GM12878 (cell line): ENCODE data around the gene CPVL. TPM values are rescaled to one million over a fixed set of nuclear protein-coding genes. Genes with fewer than 3 reads are reported as not detected.

Experiments
- ATAC-seq: fragments of 200-7000 bp; cut with Tn5 transposase; 3 replicates; pipeline ENCODE4 v1.9.1; 2020; ENCODE audit warnings: mild to moderate bottlenecking, moderate library complexity
- BruUV-seq: library from RNA; stranded (reverse); fragments of 400-500 nt; replicated peaks from 2 replicates; lab custom pipeline; 2021; lab: Mats Ljungman, UMichigan
- CTCF ChIA-PET: fragments of 300-600 bp; sonication (Branson Sonifier 250); formaldehyde crosslinking; extraction: SDS; loops from one replicate; lab custom pipeline; 2021; ENCODE audit warnings: inconsistent platforms; lab: Yijun Ruan, JAX
- POLR2A ChIA-PET: fragments of 350-600 bp; formaldehyde crosslinking; extraction: SDS; loops from one replicate; lab custom pipeline; 2021; ENCODE audit warnings: inconsistent platforms; lab: Charles Lee
- RAD21 ChIA-PET: fragments of 300-600 bp; sonication (Branson Sonifier 250); formaldehyde crosslinking; loops from one replicate; lab custom pipeline; 2023; ENCODE audit warnings: antibody characterized with exemption; ENCODE audit not compliant: unreplicated experiment; lab: Charles Lee
- SMC1A ChIA-PET: fragments of 300-600 bp; sonication (Branson Sonifier 250); formaldehyde crosslinking; loops from one replicate; lab custom pipeline; 2023; ENCODE audit not compliant: unreplicated experiment, uncharacterized antibody; lab: Charles Lee
- DNase-seq: peaks from one replicate; pipeline ENCODE4 v3.0.0-alpha.2; 2011; ENCODE audit warnings: low read depth, low spot score
- FAIRE-seq: peaks from 3 replicates; lab custom pipeline; 2011; peaks lifted over from hg19 to GRCh38; lab: Jason Lieb, UNC
- H2AFZ ChIP-seq: 2 replicates; pipeline ENCODE4 v1.6.0; 2011; ENCODE audit warnings: low read depth, low read length, control low read depth; ENCODE audit not compliant: control insufficient read depth
- H3K27ac ChIP-seq: 2 replicates; pipeline ENCODE4 v1.5.1; 2011; ENCODE audit warnings: control low read depth; ENCODE audit not compliant: control insufficient read depth, insufficient read depth
- H3K27me3 ChIP-seq, 2 experiments: replicated peaks in 1 of 2; 2 replicates each; pipeline versions ENCODE4 v1.6.0 to v1.6.1; 2011; ENCODE audit warnings: low read length in 1 of 2; ENCODE audit not compliant: control insufficient read depth in 2 of 2, insufficient read depth in 2 of 2
- H3K36me3 ChIP-seq, 2 experiments: 2 replicates each; pipeline ENCODE4 v1.5.1; 2011; ENCODE audit warnings: low read length in 1 of 2; ENCODE audit not compliant: control insufficient read depth in 2 of 2, insufficient read depth in 2 of 2
- H3K4me1 ChIP-seq: 2 replicates; pipeline ENCODE4 v1.6.1; 2011; ENCODE audit warnings: mild to moderate bottlenecking, low read length, moderate library complexity, mixed read lengths; ENCODE audit not compliant: control insufficient read depth, insufficient read depth
- H3K4me2 ChIP-seq: 2 replicates; pipeline ENCODE4 v1.6.0; 2011; ENCODE audit warnings: control low read depth; ENCODE audit not compliant: control insufficient read depth, insufficient read depth
- H3K4me3 ChIP-seq: fragments of 200-600 bp; sonication (generic); 2 replicates; pipeline ENCODE4 v1.5.1; 2016
- H3K79me2 ChIP-seq: 2 replicates; pipeline ENCODE4 v1.6.0; 2011; ENCODE audit warnings: low read length; ENCODE audit not compliant: control insufficient read depth, insufficient read depth
- H3K9ac ChIP-seq: 2 replicates; pipeline ENCODE4 v1.8.0; 2011; ENCODE audit warnings: low read length, control low read depth, mixed read lengths; ENCODE audit not compliant: control insufficient read depth, insufficient read depth
- H3K9me3 ChIP-seq: replicated peaks from 3 replicates; pipeline ENCODE4 v1.5.1; 2011; ENCODE audit warnings: mild to moderate bottlenecking, low read length; ENCODE audit not compliant: control insufficient read depth, insufficient read depth
- H4K20me1 ChIP-seq: 2 replicates; pipeline ENCODE4 v1.6.0; 2011; ENCODE audit not compliant: control insufficient read depth, insufficient read depth
- E2F8 ChIP-seq: fragments of 450-650 bp; IDR thresholded peaks from 2 replicates; pipeline ENCODE4 v1.6.1; 2018; ENCODE audit warnings: mild to moderate bottlenecking, low read depth, moderate library complexity; ENCODE audit not compliant: partially characterized antibody
- EGR1 ChIP-seq, 2 experiments: IDR thresholded peaks; 1 replicate in 1 of 2; 2 replicates in 1 of 2; pipeline ENCODE4 v1.6.1; 2011 to 2012; ENCODE audit warnings: low read depth in 2 of 2, low read length in 2 of 2, borderline replicate concordance in 1 of 2, mild to moderate bottlenecking in 1 of 2, moderate library complexity in 1 of 2
- EP300 ChIP-seq, 2 experiments: fragments of 150-350 bp in 1 of 2; IDR thresholded peaks; 2 replicates each; pipeline ENCODE4 v1.6.1; 2011 to 2012; ENCODE audit warnings: low read depth in 2 of 2, low read length in 2 of 2, borderline replicate concordance in 1 of 2, improper control_type of control experiment in 1 of 2, inconsistent platforms in 1 of 2; ENCODE audit not compliant: control insufficient read depth in 1 of 2
- FOXM1 ChIP-seq: IDR thresholded peaks from 2 replicates; pipeline ENCODE4 v1.6.1; 2012; ENCODE audit warnings: low read depth, mild to moderate bottlenecking, inconsistent platforms, low read length, moderate library complexity
- HDAC6 ChIP-seq: fragments of 200-600 bp; sonication (generic); IDR thresholded peaks from one replicate; pipeline ENCODE4 v1.8.0; 2017; ENCODE audit warnings: antibody characterized with exemption; ENCODE audit not compliant: unreplicated experiment
- NFIC ChIP-seq: IDR thresholded peaks from 2 replicates; pipeline ENCODE4 v1.6.1; 2012; ENCODE audit warnings: low read depth, mild to moderate bottlenecking, inconsistent platforms, low read length, moderate library complexity
- NKRF ChIP-seq: fragments of 450-650 bp; conservative IDR thresholded peaks from 2 replicates; pipeline ENCODE4 v1.6.1; 2017; ENCODE audit warnings: mild to moderate bottlenecking, moderate library complexity
- RAD21 ChIP-seq: IDR thresholded peaks from 2 replicates; pipeline ENCODE4 v1.6.1; 2011; ENCODE audit warnings: mild to moderate bottlenecking, low read depth, low read length, moderate library complexity; ENCODE audit not compliant: insufficient read depth
- RB1 ChIP-seq: fragments of 450-650 bp; formaldehyde crosslinking; IDR thresholded peaks from 2 replicates; pipeline ENCODE4 v1.6.1; 2017; ENCODE audit warnings: mild to moderate bottlenecking, borderline replicate concordance
- RUNX3 ChIP-seq: IDR thresholded peaks from 2 replicates; pipeline ENCODE4 v1.6.1; 2012; ENCODE audit warnings: low read length, inconsistent platforms
- TARDBP ChIP-seq: IDR thresholded peaks from 2 replicates; pipeline ENCODE4 v1.6.1; 2016; ENCODE audit warnings: borderline replicate concordance
- TCF7 ChIP-seq: IDR thresholded peaks from 2 replicates; pipeline ENCODE4 v1.6.1; 2014; ENCODE audit warnings: antibody characterized with exemption, borderline replicate concordance
- YY1 ChIP-seq: IDR thresholded peaks from 2 replicates; pipeline ENCODE4 v1.6.1; 2011; ENCODE audit warnings: low read depth, mild to moderate bottlenecking, low read length
- ZNF274 ChIP-seq: IDR thresholded peaks from one replicate; pipeline ENCODE4 v1.8.0; 2011; ENCODE audit not compliant: insufficient read length, insufficient read depth
- WGBS: methylation state at CpG from one replicate; pipeline ENCODE4 v1.1.6; 2016; ENCODE audit warnings: low lambda C conversion rate; ENCODE audit not compliant: insufficient replicate concordance, insufficient coverage; ENCODE audit errors: missing lambda C conversion rate; 5-methylcytosine and 5-hydroxymethylcytosine counted together
- in situ Hi-C: fragments of 300-500 bp; cut with MboI; formaldehyde crosslinking; loops from 9 replicates; pipeline ENCODE4 v1.14.3; 2018; ENCODE audit warnings: mixed read lengths
- intact Hi-C: fragments of 100-400 bp; cut with micrococcal nuclease; formaldehyde crosslinking; loops from one replicate; pipeline ENCODE4 v1.14.2; 2022; ENCODE audit not compliant: unreplicated experiment
- polyA plus RNA-seq, 11 experiments: library from polyadenylated mRNA; depleted of rRNA in 4 of 11; unstranded in 6 of 11; stranded (reverse) in 5 of 11; fragments of >200 nt; fragmentation: Nextera tagmentation in 4 of 11; fragmentation: Illumina TruSeq in 1 of 11; extraction: Ambion mirVana in 4 of 11; extraction: Trizol in 1 of 11; gene quantifications; 1 replicate in 1 of 11; 2 replicates in 10 of 11; pipeline versions ENCODE4 v1.2.1 to v1.2.3, GENCODE V29; 2011 to 2016; ENCODE audit warnings: inconsistent platforms in 2 of 11, missing spikeins in 2 of 11, low read depth in 1 of 11
- total RNA-seq, 4 experiments: library from RNA; depleted of rRNA in 3 of 4; stranded (reverse); fragments of >200 nt in 3 of 4; fragmentation: Illumina TruSeq in 1 of 4; extraction: Trizol in 1 of 4; gene quantifications; 2 replicates each; pipeline versions ENCODE4 v1.2.1 to v1.2.3, GENCODE V29; 2013 to 2021

CPVL gene
- total and polyA plus RNA-seq, 10 of the 15 experiments (the other 5 are each of a cell fraction or from before 2014, with no cell fraction given): 0.59 TPM; not detected in 9

- no peaks in the 10 kb centered on the region for H3K9me3 ChIP-seq
- no peaks in the 10 kb centered on the region for H3K79me2 ChIP-seq
- ChIA-PET POLR2A (no interaction called here), CTCF (interaction anchor here (1.2 to 1.7 kb wide), 2 partner anchors 10 to 202 kb away, joined by 3 to 4 read pairs; no protein-coding TSS in a partner anchor), RAD21 (interaction anchor here (0.6 kb wide), 1 partner anchor 20 kb away, joined by 3 read pairs; no protein-coding TSS in a partner anchor), SMC1A (interaction anchor here (0.6 to 1.3 kb wide), 4 partner anchors 22 to 746 kb away, joined by 3 to 4 read pairs (median 3); no protein-coding TSS in a partner anchor)
- no peak overlapping the region for H3K27ac ChIP-seq
- no peaks in the 10 kb centered on the region for H3K27me3 ChIP-seq
- intact Hi-C loops: no loop called here
- no peak for DNase-seq
- TF ChIP-seq RB1 (no peak), TARDBP (no peak), EP300 (IDR thresholded peaks at IDR 0.05; ENCODE audit: borderline replicate concordance in 1 of 2, control insufficient read depth in 1 of 2, low read depth in 2 of 2, low read length in 2 of 2) (no peak), YY1 (no peak), E2F8 (no peak), NKRF (no peak), RUNX3 (no peak), TCF7 (no peak), FOXM1 (no peak), EGR1 (IDR thresholded peaks at IDR 0.05; ENCODE audit: borderline replicate concordance in 1 of 2, low read depth in 2 of 2, low read length in 2 of 2) (no peak), ZNF274 (no peak), HDAC6 (no peak), NFIC (no peak), RAD21 (no peak)
- ATAC-seq: no peak
- H2AFZ ChIP-seq: no peak overlapping the region
- no peak overlapping the region for H3K4me3 ChIP-seq
- H3K9ac ChIP-seq: no peak overlapping the region
- H3K36me3 ChIP-seq: no peaks in the 10 kb centered on the region
- H4K20me1 ChIP-seq: no peaks in the 10 kb centered on the region
- no TSS peak for BruUV-seq
- no peak for FAIRE-seq
- H3K4me2 ChIP-seq: no peak overlapping the region
- in situ Hi-C loops: no loop called here
- no peaks in the 10 kb centered on the region for H3K4me1 ChIP-seq
- 32% methylated on average over 1 of the region's 1 CpG for WGBS
These were observed 22.6 kb downstream of the CPVL start for GRCh38 chr7:29123626-29124190.
